ENCODE measurements around the gene BANF2.

GRCh38 chr20:17747431-17747846 is 47.7 kb downstream of the BANF2 start:
- TF ChIP-seq CTCF (IDR thresholded peaks at IDR 0.05): no peak
- no peak for TF ChIP-seq EZH2 (IDR thresholded peaks at IDR 0.05)
- TF ChIP-seq EZH2phosphoT487 (IDR thresholded peaks at IDR 0.05): no peak
